H9 (cell line): ENCODE data around the gene TMCC2. TPM values are rescaled to one million over a fixed set of nuclear protein-coding genes. Genes with fewer than 3 reads are reported as not detected.

Source experiments
- DNase-seq: peaks from one replicate; pipeline ENCODE4 v3.0.0-alpha.2; 2017
- H2AFZ ChIP-seq: one replicate; pipeline ENCODE4 v1.6.1; 2013; ENCODE audit warnings: mild to moderate bottlenecking, low read length, control low read depth, moderate library complexity
- H2AK5ac ChIP-seq: 2 replicates; pipeline ENCODE4 v1.6.1; 2013; ENCODE audit warnings: low read length, control low read depth, mixed read lengths; ENCODE audit not compliant: insufficient read length
- H2BK120ac ChIP-seq: one replicate; pipeline ENCODE4 v1.6.1; 2013; ENCODE audit warnings: low read depth, mild to moderate bottlenecking, low read length, control low read depth, inconsistent platforms; ENCODE audit not compliant: poor library complexity, severe bottlenecking
- H2BK12ac ChIP-seq: 2 replicates; pipeline ENCODE4 v1.6.1; 2013; ENCODE audit warnings: low read length, control low read depth, mixed read lengths, low read depth; ENCODE audit not compliant: insufficient read length
- H2BK15ac ChIP-seq: 2 replicates; pipeline ENCODE4 v1.6.1; 2013; ENCODE audit warnings: low read depth, low read length, control low read depth
- H2BK20ac ChIP-seq: one replicate; pipeline ENCODE4 v1.6.1; 2013; ENCODE audit warnings: low read depth, mild to moderate bottlenecking, low read length, control low read depth, inconsistent platforms; ENCODE audit not compliant: poor library complexity, severe bottlenecking
- H2BK5ac ChIP-seq: 2 replicates; pipeline ENCODE4 v1.6.1; 2013; ENCODE audit warnings: low read length, control low read depth, mixed read lengths; ENCODE audit not compliant: insufficient read length
- H3K14ac ChIP-seq: 2 replicates; pipeline ENCODE4 v1.6.1; 2013; ENCODE audit warnings: low read length, control low read depth; ENCODE audit not compliant: insufficient read depth
- H3K18ac ChIP-seq: 2 replicates; pipeline ENCODE4 v1.6.1; 2013; ENCODE audit warnings: low read depth, mild to moderate bottlenecking, mixed read lengths, low read length, control low read depth; ENCODE audit not compliant: insufficient read length
- H3K23ac ChIP-seq: 2 replicates; pipeline ENCODE4 v1.6.1; 2013; ENCODE audit warnings: low read length, control low read depth, mixed read lengths, low read depth; ENCODE audit not compliant: insufficient read length
- H3K23me2 ChIP-seq: 2 replicates; pipeline ENCODE4 v1.6.1; 2013; ENCODE audit warnings: low read depth, mild to moderate bottlenecking, mixed read lengths, low read length, control low read depth; ENCODE audit not compliant: insufficient read length, poor library complexity, severe bottlenecking
- H3K27ac ChIP-seq: 2 replicates; pipeline ENCODE4 v1.5.1; 2013; ENCODE audit warnings: low read length, control low read depth, mixed read lengths, low read depth; ENCODE audit not compliant: insufficient read length
- H3K27me3 ChIP-seq: 2 replicates; pipeline ENCODE4 v1.6.1; 2013; ENCODE audit warnings: low read length, control low read depth, inconsistent platforms; ENCODE audit not compliant: insufficient read depth
- H3K4ac ChIP-seq: 2 replicates; pipeline ENCODE4 v1.6.1; 2013; ENCODE audit warnings: low read depth, mild to moderate bottlenecking, control low read depth, inconsistent platforms, low read length, moderate library complexity
- H3K4me1 ChIP-seq: 2 replicates; pipeline ENCODE4 v1.6.1; 2013; ENCODE audit warnings: low read length, control low read depth, inconsistent platforms; ENCODE audit not compliant: insufficient read depth
- H3K4me2 ChIP-seq: 2 replicates; pipeline ENCODE4 v1.6.1; 2013; ENCODE audit warnings: low read length, control low read depth, mixed read lengths; ENCODE audit not compliant: insufficient read length, insufficient read depth
- H3K56ac ChIP-seq: 2 replicates; pipeline ENCODE4 v1.6.1; 2013; ENCODE audit warnings: low read depth, mild to moderate bottlenecking, mixed read lengths, low read length, control low read depth; ENCODE audit not compliant: insufficient read length
- H3K79me1 ChIP-seq: 2 replicates; pipeline ENCODE4 v1.6.1; 2013; ENCODE audit warnings: low read depth, mild to moderate bottlenecking, moderate library complexity, low read length, control low read depth, inconsistent platforms; ENCODE audit not compliant: insufficient read depth, poor library complexity, severe bottlenecking
- H3K79me2 ChIP-seq: 2 replicates; pipeline ENCODE4 v1.6.1; 2013; ENCODE audit warnings: low read length, control low read depth, inconsistent platforms; ENCODE audit not compliant: insufficient read depth
- H3K9ac ChIP-seq: 2 replicates; pipeline ENCODE4 v1.6.1; 2013; ENCODE audit warnings: low read length, control low read depth, mixed read lengths; ENCODE audit not compliant: insufficient read length; ENCODE audit errors: extremely low read depth
- H3K9me3 ChIP-seq: one replicate; pipeline ENCODE4 v1.6.1; 2013; ENCODE audit warnings: low read depth, low read length, inconsistent platforms; ENCODE audit not compliant: control insufficient read depth
- H3T11ph ChIP-seq: one replicate; pipeline ENCODE4 v1.6.1; 2013; ENCODE audit warnings: mild to moderate bottlenecking, low read length, control low read depth, inconsistent platforms
- H4K20me1 ChIP-seq: one replicate; pipeline ENCODE4 v1.6.1; 2013; ENCODE audit not compliant: control insufficient read depth, insufficient read length, insufficient read depth
- H4K5ac ChIP-seq: 2 replicates; pipeline ENCODE4 v1.6.1; 2013; ENCODE audit warnings: low read depth, mild to moderate bottlenecking, mixed read lengths, low read length, control low read depth; ENCODE audit not compliant: insufficient read length
- H4K8ac ChIP-seq: replicated peaks from 2 replicates; pipeline ENCODE4 v1.6.1; 2013; ENCODE audit warnings: low read length, control low read depth, mixed read lengths, low read depth; ENCODE audit not compliant: insufficient read length
- H4K91ac ChIP-seq: 2 replicates; pipeline ENCODE4 v1.6.1; 2013; ENCODE audit warnings: low read depth, mild to moderate bottlenecking, moderate library complexity, mixed read lengths, low read length, control low read depth; ENCODE audit not compliant: insufficient read length
- H3K27ac Mint-ChIP-seq, 3 experiments: 2 replicates in 2 of 3; 3 replicates in 1 of 3; pipeline ENCODE4 v1.8.0; 2020 to 2021; ENCODE audit warnings: mixed read lengths in 3 of 3, mild to moderate bottlenecking in 1 of 3, moderate library complexity in 1 of 3
- H3K27me3 Mint-ChIP-seq: 2 replicates; pipeline ENCODE4 v1.8.0; 2021; ENCODE audit warnings: low read depth, mild to moderate bottlenecking, moderate library complexity, mixed read lengths
- H3K36me3 Mint-ChIP-seq, 3 experiments: 2 replicates in 2 of 3; 3 replicates in 1 of 3; pipeline ENCODE4 v1.8.0; 2020 to 2021; ENCODE audit warnings: low read depth in 3 of 3, mixed read lengths in 3 of 3; ENCODE audit not compliant: insufficient read depth in 1 of 3
- H3K4me1 Mint-ChIP-seq, 2 experiments: 2 replicates each; pipeline ENCODE4 v1.8.0; 2020; ENCODE audit warnings: mixed read lengths in 2 of 2
- H3K4me3 Mint-ChIP-seq, 2 experiments: 2 replicates in 1 of 2; 3 replicates in 1 of 2; pipeline ENCODE4 v1.8.0; 2020 to 2021; ENCODE audit warnings: mild to moderate bottlenecking in 2 of 2, mixed read lengths in 2 of 2, moderate library complexity in 1 of 2
- H3K9me3 Mint-ChIP-seq, 2 experiments: 2 replicates in 1 of 2; 3 replicates in 1 of 2; pipeline ENCODE4 v1.8.0; 2020; ENCODE audit warnings: mild to moderate bottlenecking in 2 of 2, mixed read lengths in 2 of 2, moderate library complexity in 1 of 2
- WGBS: extraction: QIAGEN DNeasy Blood & Tissue Kit; methylation state at CpG from one replicate; pipeline ENCODE4 v1.1.7; 2013; ENCODE audit warnings: missing lambda C conversion rate, low lambda C conversion rate, mixed read lengths; ENCODE audit not compliant: insufficient read length; ENCODE audit errors: extremely low coverage; 5-methylcytosine and 5-hydroxymethylcytosine counted together
- total RNA-seq: library from RNA; stranded (reverse); gene quantifications from 2 replicates; pipeline ENCODE4 v1.2.1, GENCODE V29; 2021
- TF ChIP-seq, protein P1 (sequence below): fragments of 200-600 bp; sonication (generic); conservative IDR thresholded peaks from 3 replicates; pipeline ENCODE4 v1.8.0; 2021; ENCODE audit warnings: antibody characterized with exemption, mild to moderate bottlenecking

TMCC2 gene
- total RNA-seq, 1 experiment from 2014 or later = 11.7 TPM

DNA sequence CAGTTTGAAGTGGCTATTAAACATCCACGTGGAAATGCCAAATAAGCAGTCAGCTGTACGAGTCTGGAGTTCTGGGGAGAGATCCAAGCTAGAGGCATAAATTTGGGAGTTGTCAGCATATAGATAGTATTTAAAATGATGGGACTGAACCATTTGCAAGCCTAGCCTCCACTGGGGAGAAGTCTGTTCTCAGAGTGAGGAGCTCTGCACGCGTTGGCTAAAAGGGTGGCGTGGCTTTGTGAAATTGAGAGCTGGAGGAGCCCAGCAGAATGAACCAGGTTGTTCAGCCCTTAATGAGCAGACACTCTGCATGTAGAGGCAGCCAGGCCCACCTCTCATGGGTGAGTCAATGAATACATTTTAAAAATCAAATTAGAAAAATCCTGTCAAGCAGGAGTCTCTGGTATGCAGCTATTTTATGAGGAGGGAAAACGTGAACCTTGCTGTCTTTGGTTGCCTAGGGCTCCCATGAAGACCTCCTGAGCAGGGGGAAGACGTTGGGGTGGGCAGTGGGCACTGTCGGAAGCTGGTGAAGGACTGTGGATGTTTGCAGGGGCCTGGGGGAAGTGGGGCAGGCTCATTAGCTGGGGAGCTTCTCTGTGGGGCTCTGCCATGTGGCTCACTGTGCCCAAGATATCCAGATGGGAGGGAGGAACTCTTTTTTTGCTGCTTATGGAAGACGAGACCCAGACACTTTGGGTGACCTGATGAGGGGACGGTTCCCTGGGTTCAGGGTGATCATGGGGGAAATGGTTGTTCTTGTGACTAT is 18.8 kb downstream of the TMCC2 start:
- no peak overlapping the region for H3T11ph ChIP-seq
- WGBS = no CpG with 5 or more reads among the region's 10 CpGs
- no peak overlapping the region for H3K18ac ChIP-seq
- H2BK20ac ChIP-seq = no peak overlapping the region
- no peak overlapping the region for H2BK120ac ChIP-seq
- H3K23ac ChIP-seq = no peak overlapping the region
- H3K56ac ChIP-seq = no peak overlapping the region
- no peak overlapping the region for H2AK5ac ChIP-seq
- H2BK15ac ChIP-seq = no peak overlapping the region
- Mint-ChIP-seq H3K27ac (peak overlapping the region in 1 of 3 experiments; percentile 30; a peak in 3 of 7 replicates), H3K36me3 (peaks cover 0 to 9% (median 8%) of the 10 kb centered on the region in 3 experiments; a peak in 3 of 7 replicates), H3K27me3 (no peaks in the 10 kb centered on the region; the same call in 1 of the 2 replicates), H3K4me3 (no peak overlapping the region), H3K9me3 (no peaks in the 10 kb centered on the region), H3K4me1 (peaks cover 18 to 35% of the 10 kb centered on the region in 2 experiments)
- H4K8ac ChIP-seq = no peak overlapping the region
- H3K14ac ChIP-seq = no peak overlapping the region
- no peak overlapping the region for H4K91ac ChIP-seq
- H3K4ac ChIP-seq = no peak overlapping the region
- H3K79me2 ChIP-seq = no peaks in the 10 kb centered on the region
- DNase-seq = no peak
- TF ChIP-seq, protein P1, sequence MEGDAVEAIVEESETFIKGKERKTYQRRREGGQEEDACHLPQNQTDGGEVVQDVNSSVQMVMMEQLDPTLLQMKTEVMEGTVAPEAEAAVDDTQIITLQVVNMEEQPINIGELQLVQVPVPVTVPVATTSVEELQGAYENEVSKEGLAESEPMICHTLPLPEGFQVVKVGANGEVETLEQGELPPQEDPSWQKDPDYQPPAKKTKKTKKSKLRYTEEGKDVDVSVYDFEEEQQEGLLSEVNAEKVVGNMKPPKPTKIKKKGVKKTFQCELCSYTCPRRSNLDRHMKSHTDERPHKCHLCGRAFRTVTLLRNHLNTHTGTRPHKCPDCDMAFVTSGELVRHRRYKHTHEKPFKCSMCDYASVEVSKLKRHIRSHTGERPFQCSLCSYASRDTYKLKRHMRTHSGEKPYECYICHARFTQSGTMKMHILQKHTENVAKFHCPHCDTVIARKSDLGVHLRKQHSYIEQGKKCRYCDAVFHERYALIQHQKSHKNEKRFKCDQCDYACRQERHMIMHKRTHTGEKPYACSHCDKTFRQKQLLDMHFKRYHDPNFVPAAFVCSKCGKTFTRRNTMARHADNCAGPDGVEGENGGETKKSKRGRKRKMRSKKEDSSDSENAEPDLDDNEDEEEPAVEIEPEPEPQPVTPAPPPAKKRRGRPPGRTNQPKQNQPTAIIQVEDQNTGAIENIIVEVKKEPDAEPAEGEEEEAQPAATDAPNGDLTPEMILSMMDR = no peak
- H4K5ac ChIP-seq = no peak overlapping the region
- no peaks in the 10 kb centered on the region for H3K4me1 ChIP-seq
- H2BK12ac ChIP-seq = no peak overlapping the region
- H3K9ac ChIP-seq = no peak overlapping the region
- H2BK5ac ChIP-seq = no peak overlapping the region
- no peaks in the 10 kb centered on the region for H3K9me3 ChIP-seq
- H3K23me2 ChIP-seq = no peaks in the 10 kb centered on the region
- H3K27me3 ChIP-seq = no peaks in the 10 kb centered on the region
- no peaks in the 10 kb centered on the region for H3K79me1 ChIP-seq
- H3K4me2 ChIP-seq = no peak overlapping the region
- no peak overlapping the region for H3K27ac ChIP-seq
- H4K20me1 ChIP-seq = no peaks in the 10 kb centered on the region
- no peak overlapping the region for H2AFZ ChIP-seq
